ENCODE measurements around the gene PTPRC.
A peak's percentile ranks its signal among the peaks of the same experiment; 100 is the strongest.

The PTPRC gene

DNA sequence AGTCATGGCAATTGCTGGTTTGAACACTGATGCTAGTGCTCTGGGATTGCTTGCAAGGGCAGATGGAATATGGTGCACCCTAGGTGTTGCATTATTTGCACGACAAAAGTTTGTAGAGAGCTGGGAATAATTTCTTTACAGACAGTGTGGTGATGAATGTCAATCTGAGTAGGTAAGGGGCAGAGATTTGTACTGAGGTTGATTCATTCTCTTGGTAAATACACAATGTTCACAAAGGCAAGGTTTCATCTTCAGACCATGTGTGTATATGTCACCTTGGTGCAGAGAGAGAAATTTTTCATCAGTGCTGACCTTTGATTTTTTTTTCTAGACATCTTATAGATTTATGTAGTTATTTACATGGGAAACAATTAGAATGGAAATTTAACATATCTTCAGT lies 5.0 kb downstream of the PTPRC start:
- no peak for DNase-seq (ENCODE audit: low read depth)

DNA sequence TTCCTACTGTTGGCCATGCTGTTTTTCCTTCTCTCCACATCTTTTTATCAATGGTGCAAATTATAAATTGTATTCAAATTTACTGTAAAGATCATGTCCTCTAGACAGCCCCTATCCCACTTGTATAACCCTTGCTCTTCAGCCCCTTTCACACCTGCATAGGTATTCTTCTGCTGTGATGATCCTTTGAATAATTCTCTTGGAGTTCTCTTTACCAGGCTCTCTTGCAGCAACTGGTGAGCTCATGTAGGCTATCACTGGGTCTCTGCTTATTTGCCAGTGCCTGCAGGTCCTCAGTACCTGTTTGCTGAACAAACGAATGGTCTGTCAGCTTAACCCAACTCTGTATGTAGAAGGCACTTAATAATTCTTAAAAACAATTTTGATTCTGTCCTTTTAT lies 8.2 kb downstream of the PTPRC start:
- no peak for DNase-seq (ENCODE audit: low read depth)

DNA sequence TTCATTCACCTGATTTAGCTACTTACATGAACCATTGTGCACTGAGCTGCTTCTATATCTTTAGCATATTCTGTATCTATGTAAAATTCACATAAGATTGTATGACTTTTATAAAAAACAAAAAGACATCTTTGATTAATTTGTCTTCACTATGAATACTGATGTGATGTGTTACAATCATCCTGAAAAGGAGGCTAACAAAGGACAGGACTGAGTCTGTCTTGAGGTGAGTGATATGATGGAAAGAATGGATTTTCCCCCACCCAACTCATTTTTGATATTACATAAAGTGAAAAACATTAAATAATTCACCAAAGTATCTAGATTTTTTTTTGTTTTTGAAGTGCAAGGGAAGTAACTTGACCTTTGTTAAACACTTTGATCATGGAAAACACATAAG lies 9.8 kb downstream of the PTPRC start:
- DNase-seq (ENCODE audit: low read depth), result no peak

DNA sequence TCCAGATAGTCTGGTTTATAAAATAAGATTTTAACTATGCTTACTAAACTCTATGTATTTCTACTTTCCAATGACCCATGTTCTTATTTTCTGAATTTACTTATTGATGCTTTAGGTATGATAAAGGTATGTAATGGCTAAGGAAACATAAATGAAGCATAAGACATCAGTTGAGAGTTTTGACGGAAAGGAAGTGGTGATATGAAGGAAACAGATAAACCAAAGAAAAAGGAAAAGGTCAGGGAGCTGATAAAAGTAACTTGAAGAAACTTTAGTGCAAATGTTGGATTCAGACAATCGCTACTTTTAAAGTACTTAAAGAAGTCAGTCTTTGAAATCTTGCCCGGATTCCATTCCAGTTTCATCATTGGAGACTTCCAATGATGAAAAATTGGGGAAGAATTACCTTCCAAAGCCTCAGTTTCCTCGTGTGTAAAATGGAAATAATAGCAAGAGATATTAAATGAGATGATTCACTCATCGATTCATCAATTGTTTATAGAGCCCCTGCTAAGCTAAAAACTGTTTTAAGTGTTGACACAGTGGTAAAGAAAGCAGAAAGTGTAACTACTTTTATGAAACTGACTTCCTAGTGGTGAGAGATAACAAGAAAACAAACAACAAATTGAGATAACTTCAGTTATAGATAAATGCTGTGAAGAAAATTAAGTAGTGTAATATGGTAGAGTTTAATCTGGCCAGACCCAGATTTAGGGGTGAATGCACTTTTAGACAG lies 10.6 kb downstream of the PTPRC start:
- no peak for DNase-seq (ENCODE audit: low read depth)

DNA sequence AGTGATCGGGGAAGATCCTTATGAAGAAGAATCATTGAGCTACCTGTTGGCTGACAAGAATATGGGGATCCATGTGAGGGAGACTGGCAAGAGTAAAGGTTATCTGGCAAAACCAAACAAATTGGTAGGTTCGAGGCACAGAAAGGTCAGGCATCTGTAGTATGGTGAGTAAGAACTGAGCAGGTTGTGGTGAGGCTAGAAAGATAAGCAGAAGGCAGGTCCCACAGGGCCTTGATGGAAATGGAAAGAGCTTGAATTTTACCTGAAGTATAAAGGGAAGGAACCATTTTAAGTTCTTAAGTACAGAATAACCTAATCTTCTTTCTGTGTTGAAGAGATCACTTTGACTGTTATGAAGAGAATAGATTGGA lies 11.1 kb downstream of the PTPRC start:
- no peak for DNase-seq (ENCODE audit: low read depth)

DNA sequence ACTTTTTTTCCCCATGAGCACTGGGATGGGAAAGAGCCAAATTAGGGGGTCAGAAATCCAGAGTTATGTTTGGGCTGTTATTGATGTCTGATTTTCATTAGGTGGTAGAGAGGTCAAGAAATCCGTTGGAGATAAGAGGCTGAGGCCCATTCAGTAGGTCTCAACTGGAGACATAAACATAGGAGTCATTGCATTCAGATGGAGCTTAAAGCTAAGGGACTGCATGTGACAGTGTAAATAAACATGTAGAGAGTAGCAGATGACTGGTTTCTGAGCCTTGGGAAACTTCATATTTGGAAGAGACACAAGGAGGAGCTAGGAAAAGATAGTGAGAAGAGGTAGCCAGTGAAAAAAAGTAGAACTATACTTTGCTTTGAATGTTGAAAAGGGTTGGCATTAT lies 11.7 kb downstream of the PTPRC start:
- DNase-seq (ENCODE audit: low read depth), result no peak

DNA sequence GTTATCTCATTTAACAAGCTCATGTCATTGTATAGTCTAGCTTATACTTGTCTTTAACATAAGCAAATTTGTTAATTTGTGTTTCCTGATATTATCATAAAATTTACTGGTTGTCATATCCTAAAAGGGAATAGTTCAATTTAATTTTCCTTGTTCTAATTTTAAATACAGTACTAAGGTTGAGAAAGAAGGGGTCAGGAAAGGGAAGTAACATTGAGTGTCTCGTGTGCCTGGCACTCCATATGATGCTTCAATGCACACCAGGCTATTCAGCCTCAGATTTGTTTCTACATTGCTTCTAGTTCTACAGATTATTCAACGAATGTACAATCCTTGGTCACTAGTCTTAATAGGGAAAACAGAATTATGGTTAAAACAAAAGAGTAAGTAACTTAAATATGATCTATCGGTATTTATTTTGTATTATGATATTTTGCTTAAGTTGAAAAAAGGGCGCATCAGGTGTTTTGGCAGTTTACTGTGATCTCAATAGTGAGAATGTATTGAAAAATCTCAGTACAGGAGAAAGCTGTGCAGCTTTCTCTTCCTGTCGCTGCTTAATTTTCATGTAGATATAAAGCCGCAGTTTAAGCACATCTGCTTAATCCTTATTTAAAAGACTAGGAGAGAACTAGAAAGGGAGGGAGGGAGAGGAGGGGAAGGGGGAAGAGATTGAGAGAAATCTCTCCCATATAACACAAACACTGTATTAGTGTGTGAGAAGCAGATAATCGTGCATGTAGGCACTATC lies 13.0 kb downstream of the PTPRC start:
- DNase-seq (ENCODE audit: low read depth), result no peak

DNA sequence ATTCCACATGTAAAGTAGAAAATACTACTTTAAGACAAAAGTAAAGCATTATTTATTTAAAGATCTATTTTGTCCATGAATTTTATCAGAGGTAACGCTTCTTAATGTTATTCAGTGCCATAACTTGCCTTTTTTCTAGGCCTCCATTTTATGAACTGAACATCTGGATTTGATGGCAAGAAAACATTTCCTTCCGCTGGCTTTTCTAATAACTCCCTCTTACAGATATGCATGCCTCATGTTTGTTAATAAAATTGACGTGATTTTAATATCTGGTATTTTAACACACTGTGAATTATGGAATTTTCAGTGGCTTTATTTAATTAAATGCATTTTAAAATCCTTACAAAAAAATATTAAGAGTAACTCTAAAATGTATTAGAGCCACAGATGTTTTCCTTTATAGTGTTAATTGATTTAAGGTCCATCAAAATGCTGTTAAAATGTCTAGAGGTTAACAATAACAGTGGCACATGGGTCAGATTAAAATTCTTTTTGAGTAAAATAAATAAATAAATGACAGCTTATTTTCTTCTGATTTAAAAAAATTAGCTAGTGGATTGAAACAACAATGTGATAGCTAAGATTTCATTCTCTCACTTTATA lies 15.1 kb downstream of the PTPRC start:
- no peak for DNase-seq (ENCODE audit: low read depth)

DNA sequence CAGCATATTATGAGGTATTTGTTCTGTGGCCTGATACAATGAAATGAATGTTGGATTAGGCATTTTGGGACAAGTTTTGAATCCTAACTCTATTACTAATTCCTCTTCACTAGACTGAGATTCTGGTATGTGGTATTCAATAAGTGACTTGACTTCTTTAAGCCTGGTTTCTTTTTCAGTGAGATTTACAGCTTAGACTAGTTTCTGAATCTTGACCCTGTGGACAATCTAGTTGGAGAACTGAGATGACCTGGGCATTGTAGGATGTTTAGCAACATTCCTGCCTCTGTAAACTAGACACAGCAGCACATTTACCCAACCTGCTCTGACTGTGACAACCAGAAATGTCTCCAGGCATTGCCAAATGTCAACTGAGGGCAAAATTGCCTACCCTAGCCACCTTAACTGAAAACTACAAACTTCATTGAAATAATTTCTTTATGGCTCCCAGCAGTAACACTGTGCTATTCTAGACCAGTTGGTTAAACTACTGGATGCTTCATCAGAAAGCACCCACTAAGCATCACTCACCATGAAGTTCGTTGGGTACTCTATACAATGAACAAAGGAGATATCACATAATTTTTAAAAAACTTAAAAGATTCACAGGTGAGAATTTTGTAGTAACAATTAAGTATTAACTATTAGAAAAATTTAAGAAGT lies 16.8 kb downstream of the PTPRC start:
- DNase-seq (ENCODE audit: low read depth), result peak; percentile 16

DNA sequence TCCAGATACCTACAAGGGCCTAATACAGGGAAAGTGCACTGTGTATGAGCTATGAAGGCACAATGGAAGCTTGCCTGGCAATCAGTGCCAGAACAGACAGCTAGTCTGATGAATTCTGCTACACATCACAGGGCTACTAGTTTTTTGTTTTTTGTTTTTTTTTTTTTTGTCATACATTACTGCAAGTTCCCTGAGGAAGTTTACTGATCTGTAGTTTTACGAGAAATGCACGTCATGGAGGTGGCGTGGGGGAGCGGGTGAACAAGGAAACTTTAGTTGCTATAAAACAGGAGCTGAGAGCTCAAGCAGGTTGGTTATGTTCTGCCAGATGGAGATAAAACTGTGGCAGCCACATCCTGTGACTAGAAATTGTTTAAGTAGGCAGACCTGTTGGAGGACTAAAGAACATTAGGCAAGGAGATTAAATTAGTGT lies 17.7 kb downstream of the PTPRC start:
- DNase-seq (ENCODE audit: low read depth), result peak; percentile 22

DNA sequence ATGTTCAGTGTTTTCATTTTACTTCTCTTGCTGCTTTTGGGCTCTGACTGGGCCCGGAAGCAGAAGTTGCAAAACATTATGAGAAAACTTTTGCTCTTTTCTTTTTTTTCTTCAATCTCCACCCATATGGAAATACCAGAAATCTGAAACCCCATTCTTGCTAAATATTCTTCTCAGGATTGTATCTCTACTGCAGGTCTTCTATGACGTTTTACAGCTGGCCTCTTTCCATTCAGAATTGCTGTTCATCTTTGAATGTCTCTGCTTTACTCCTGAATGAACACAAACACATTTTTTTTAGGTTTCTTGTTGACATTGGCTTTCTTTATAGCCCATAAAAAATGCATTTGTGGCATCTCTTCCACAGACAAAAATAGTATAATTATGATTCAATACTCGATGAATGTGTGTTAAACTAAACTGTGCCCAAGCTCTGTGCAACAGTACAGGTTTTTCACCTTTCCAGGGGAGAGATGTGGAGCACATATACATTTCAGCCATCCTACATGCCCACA lies 18.8 kb downstream of the PTPRC start:
- peak; percentile 98 for DNase-seq (ENCODE audit: low read depth)

DNA sequence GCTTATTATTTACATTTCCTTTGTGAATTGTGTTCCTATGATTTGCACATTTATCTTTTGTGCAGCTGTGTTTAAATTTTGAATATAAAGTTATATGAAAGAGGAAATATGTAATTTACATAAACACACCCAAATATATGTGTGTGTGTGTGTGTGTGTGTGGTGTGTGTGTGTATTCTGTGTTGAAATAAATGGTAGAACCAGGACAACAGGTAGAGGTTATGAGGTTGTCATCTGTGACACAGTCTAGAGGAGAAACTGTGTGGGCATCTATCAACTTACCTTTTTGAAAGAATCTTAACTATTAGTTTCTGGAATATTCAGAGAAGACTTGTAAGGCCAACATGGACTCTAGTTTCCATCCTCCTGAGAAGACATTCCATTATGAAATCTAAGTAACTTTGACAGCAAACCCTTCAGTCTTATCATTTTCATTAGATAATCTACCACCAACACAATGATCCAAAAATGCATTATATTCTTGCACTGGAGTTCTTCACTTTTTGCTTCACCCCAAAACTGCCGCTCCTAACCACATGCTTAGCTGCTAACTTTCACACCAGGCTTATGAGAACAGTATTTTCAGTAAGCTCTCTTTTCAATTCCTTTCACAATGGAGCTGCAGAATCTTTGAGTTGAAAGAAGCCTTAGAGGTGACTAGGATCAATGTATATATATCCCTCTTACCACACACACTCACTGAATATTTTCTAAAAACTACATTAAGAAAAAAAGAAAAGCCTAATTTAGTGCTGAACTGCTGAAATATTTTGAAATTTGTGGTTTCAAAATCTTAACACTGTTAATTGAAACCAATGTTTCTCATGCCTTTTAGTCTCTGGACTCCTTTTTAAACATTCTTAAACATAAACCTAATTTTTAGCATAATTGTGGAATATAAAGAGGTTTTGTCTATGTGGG lies 21.8 kb downstream of the PTPRC start:
- DNase-seq (ENCODE audit: low read depth), result no peak

DNA sequence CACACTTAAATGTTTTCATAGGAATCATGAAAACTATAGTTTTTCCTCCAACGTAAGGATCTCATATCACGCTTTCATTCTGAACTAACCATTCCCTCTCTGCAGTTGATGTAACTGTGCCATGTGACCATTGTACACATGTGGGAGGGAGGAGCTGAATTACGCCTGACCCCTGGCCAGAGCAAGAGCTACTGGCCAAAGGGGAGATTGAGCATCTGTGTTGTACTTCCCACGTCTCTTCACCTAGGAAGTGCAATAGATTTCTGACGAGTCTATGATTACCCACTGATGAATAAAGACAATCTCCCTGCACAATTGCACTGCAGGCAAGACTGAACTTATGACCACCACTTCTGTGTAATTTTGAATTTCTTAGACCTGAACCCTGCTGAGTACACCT lies 24.0 kb downstream of the PTPRC start:
- no peak for DNase-seq (ENCODE audit: low read depth)

DNA sequence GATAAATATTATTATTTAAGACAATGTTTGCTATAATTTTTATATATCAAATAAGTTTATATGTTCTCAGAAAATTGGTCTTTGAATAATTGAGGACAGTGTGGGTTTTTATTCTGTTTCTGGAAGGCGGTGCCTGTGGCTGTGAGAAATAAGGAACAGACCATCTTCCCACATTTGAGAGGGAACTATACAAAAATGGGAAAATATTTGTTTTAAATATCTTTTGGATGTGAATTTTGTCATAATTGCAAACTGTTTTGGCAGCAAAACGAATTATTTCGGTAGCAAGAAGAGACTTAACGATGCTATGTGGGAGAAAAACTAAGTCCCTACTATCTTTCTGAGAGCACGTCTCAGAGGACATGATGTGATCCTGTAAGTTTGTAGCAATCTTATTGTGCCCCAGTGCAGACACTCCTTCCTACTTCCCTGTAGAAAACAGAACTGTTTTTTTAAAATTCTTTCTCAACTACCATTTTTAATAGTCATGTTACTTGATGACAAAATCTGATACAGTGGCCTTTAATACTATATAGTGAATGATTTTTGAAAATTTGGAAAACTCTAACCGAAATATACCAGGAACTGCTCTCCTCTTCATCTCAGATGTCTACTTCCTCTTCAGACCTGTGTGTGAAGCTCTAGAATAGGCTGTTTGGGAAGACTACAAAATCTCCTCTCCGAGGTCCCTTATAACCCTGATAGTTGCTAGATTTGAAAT lies 25.4 kb downstream of the PTPRC start:
- no peak for DNase-seq (ENCODE audit: low read depth)

DNA sequence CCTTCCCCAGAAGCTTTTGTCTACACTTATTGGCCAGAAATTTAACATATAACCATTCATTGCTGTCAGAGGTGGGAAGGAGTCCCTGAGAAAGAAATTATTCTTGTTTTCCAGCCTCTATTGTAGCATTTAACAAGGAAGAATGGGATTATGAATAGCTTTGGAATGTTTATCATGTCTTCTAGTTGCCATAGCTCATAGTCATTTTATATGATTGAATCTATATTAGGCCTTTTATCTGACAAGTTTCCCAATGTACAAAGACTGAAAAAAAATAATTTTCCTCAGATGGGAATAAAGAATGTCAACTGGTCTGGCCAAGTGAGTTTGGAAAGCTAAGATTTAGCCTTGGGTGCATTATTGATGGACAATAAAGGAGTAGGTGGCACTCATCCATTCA lies 28.3 kb downstream of the PTPRC start:
- no peak for DNase-seq (ENCODE audit: low read depth)

DNA sequence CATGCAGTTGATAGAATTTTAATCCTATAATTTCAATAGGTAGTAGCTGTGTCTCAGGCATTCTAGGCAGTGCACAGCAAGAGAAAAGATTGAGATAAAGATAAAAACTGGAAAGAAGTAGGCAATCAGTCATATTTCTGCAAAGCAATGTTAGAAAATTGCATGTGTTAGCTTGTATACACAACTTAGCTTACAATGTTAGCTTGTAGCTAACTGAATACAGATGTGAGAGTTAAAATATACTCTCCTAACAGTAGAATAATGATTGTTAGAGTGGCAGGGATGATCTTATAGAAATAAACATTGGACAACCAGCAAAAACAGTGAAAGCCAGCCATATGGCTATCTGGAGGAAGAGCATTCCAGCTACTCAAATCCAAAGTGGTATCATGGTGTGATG lies 29.0 kb downstream of the PTPRC start:
- no peak for DNase-seq (ENCODE audit: low read depth)

DNA sequence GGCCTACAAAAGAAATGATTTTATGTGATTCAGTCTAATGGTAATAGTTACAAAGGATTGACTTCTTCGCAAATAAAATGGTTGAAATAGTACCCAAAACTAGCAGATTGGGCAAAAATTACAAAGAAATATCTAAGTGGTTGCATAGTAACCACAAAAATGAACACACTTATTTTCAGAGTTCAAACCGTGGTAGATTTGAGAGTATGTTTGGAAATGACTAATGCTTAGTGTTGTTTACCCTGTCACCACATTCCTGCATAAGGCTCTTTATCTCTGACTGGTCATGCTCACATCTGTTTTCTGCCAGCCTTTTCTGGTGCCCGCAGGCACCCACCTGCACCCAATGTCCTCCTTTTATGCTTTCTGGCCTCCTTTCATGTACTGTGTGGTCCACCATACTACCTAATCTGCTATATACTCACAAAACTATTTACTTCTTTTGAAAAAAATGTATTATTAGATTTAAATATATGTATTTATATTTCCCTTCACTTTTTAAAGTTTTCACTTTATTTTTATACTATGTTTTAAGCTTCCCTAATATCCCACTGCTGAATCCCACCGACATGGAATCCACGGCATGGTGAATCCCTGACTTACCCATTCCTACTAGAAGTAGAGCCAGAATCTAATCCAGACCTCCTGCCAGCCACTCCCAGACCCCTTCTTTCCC lies 30.3 kb downstream of the PTPRC start:
- peak; percentile 94 for DNase-seq (ENCODE audit: low read depth)

DNA sequence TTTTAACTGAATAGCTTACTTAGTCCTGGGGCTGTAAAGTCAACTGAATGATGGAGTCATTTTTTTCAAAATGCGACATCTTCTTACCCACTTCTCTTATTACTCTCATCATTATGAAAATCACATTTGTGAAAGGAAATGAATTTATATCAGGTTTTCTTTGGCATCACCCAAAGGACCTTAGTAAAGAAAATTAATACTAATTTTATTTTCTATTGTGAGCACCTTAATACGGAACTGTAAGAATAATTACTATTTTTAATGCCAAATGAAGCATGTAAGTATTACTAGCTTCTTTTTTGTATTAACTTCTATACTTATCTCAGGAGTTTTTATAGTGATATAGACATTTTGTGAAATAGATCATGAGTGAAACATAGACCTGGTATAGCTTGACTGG lies 30.9 kb downstream of the PTPRC start:
- DNase-seq (ENCODE audit: low read depth), result no peak

DNA sequence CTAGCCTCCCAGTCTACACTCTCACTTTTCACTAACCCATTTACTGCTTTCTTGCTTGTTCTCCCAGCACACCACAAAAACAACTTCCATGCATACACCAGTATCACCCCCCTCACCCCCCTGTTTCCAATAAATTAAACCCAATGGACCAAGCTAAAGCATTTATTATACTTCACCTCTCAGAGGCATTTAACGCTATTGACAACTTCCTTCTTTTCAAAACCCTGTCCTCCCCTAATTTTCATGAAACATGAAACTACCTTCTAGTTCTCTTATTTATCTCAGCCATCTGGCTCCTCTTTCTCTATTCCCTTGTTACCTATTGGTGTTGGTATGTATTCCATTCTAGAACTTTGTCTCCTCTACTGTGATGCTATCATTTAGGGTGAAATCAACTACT lies 32.3 kb downstream of the PTPRC start:
- DNase-seq (ENCODE audit: low read depth), result no peak

DNA sequence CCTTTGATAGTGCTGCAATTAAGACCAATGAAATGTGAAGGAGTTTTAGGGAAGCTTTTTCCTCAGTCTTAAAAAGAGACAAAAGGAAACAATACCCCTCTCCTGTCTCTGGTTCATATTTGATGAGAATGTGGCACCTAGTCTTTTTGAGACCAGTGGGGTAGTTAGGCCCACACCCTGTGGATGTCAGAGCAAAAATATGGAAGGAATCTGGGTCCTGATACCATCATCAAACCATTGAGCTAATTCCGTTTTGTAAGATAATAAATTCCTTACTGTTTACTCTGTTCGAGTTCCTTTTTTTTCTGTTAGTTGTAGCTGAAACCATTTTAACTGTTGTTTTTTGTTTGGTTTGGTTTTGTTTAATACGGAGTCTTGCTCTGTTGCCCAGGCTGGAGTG lies 33.3 kb downstream of the PTPRC start:
- peak; percentile 79 for DNase-seq (ENCODE audit: low read depth)

All from iris pigment epithelial cell (primary cell).